Type B pancreatic cell (in vitro differentiated cells): ENCODE results near the gene RAB3B. TPM values are rescaled to one million over a fixed set of nuclear protein-coding genes. Genes with fewer than 3 reads are reported as not detected.

ENCODE experiments used
- DNase-seq: peaks from one replicate; pipeline ENCODE4 v3.0.0; 2021; ENCODE audit warnings: mixed read lengths; ENCODE audit not compliant: unreplicated experiment; ENCODE audit errors: extremely low spot score
- H3K27ac Mint-ChIP-seq: 2 replicates; pipeline ENCODE4 v1.8.0; 2021; ENCODE audit warnings: mild to moderate bottlenecking, mixed read lengths
- H3K27me3 Mint-ChIP-seq: 2 replicates; pipeline ENCODE4 v1.8.0; 2021; ENCODE audit warnings: mixed read lengths
- H3K36me3 Mint-ChIP-seq: 2 replicates; pipeline ENCODE4 v1.8.0; 2021; ENCODE audit warnings: mixed read lengths
- H3K4me1 Mint-ChIP-seq: one replicate; pipeline ENCODE4 v1.8.0; 2021; ENCODE audit warnings: mixed read lengths; ENCODE audit not compliant: unreplicated experiment
- H3K4me3 Mint-ChIP-seq: 2 replicates; pipeline ENCODE4 v1.8.0; 2021; ENCODE audit warnings: mild to moderate bottlenecking, mixed read lengths
- H3K9me3 Mint-ChIP-seq: 2 replicates; pipeline ENCODE4 v1.8.0; 2021; ENCODE audit warnings: mixed read lengths
- CTCF ChIP-seq: fragments of 200-600 bp; sonication (generic); conservative IDR thresholded peaks from 2 replicates; pipeline ENCODE4 v1.5.0; 2021; ENCODE audit warnings: antibody characterized with exemption, mild to moderate bottlenecking
- total RNA-seq: library from RNA; stranded (reverse); gene quantifications from 2 replicates; pipeline ENCODE4 v1.2.1, GENCODE V29; 2021; ENCODE audit warnings: low replicate concordance

Gene RAB3B
- total RNA-seq, 1 donor from 2014 or later = 16.9 TPM

DNA sequence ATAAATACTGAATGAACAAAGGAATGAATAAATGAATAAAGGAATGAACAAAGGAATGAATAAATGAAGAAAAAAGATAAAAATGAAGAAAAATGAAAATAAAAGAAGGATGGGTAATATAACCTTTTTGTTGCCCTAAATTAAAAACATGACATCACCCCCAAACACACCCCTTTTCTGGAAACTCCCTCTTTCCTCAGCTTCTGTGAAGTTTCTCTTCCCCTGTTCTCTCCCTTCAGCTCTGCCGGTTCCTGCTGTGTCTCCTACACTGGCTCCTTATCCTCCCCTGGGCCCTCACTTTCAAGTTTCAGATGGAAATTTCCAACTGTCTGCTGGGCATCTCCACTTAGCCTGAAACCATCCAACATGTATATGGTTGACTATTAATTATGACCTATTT lies 37.9 kb downstream of the RAB3B start:
- no peaks in the 10 kb centered on the region for H3K9me3 Mint-ChIP-seq
- H3K4me3 Mint-ChIP-seq = no peak overlapping the region
- H3K4me1 Mint-ChIP-seq = no peaks in the 10 kb centered on the region
- DNase-seq = no peak
- H3K27me3 Mint-ChIP-seq = peaks cover 3% of the 10 kb centered on the region
- H3K27ac Mint-ChIP-seq = no peak overlapping the region
- TF ChIP-seq CTCF = no peak
- no peaks in the 10 kb centered on the region for H3K36me3 Mint-ChIP-seq

DNA sequence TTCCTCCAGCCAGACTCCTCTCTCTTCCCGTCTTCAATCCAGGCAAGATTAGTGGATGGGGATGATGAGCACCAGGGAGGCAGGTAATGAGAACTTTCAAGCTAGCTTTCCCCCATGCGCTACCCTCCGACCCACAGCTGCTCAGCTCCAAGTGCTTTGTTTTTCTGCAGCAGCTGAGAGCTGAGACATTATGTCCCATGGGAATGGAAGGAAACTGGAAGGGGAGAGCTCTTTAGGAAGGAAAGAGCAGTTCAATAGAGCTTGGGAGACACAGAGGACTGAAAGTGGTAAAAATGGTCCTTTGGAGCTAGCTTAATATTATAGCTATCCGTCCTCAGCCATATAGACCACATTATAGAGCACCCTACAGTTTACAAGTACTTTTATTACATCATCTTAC lies 39.8 kb downstream of the RAB3B start:
- peaks cover 3% of the 10 kb centered on the region for H3K27me3 Mint-ChIP-seq
- H3K27ac Mint-ChIP-seq = no peak overlapping the region
- H3K36me3 Mint-ChIP-seq = no peaks in the 10 kb centered on the region
- no peak for TF ChIP-seq CTCF
- DNase-seq = no peak
- H3K4me3 Mint-ChIP-seq = no peak overlapping the region
- no peaks in the 10 kb centered on the region for H3K9me3 Mint-ChIP-seq
- no peaks in the 10 kb centered on the region for H3K4me1 Mint-ChIP-seq

DNA sequence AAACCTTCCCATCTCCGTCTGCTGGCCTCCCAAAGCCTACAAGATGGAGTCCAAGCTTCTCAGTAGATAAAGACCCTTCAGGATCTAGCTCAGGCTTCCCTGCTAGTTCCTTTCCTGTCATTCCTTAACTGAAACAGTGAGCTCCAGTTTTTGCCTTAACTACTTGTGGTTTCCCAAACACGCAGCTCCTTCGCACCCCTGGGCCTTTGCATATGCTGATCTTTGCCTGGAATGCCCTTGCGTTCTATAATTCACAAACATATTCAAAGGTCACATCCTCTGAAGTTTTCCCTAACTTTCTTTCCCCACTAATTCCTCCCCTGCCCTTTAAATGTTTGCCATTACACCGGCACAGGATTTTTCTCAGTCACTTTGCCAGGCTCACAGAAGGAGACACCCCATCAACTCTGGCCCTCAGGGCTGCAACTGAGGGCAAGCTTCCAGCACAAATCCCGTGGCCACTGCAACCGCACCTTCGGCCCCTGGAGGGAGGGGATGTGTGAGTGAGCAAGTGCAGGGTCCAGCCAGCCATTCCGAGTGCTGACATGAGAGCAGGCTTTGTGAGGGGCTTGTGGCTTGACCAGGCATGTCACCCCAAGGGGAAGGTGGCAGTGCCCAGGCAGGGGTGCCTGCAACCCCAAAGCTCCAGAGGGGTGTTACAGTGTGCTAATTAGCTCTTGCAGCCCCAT lies 41.3 kb downstream of the RAB3B start:
- H3K4me3 Mint-ChIP-seq = no peak overlapping the region
- H3K27me3 Mint-ChIP-seq = peaks cover 3% of the 10 kb centered on the region
- H3K9me3 Mint-ChIP-seq = no peaks in the 10 kb centered on the region
- no peak overlapping the region for H3K27ac Mint-ChIP-seq
- no peaks in the 10 kb centered on the region for H3K36me3 Mint-ChIP-seq
- H3K4me1 Mint-ChIP-seq = no peaks in the 10 kb centered on the region
- no peak for TF ChIP-seq CTCF
- no peak for DNase-seq

- Mint-ChIP-seq H3K27me3 (peaks cover 3% of the 10 kb centered on the region), H3K4me3 (no peak overlapping the region), H3K9me3 (no peaks in the 10 kb centered on the region), H3K4me1 (no peaks in the 10 kb centered on the region), H3K36me3 (no peaks in the 10 kb centered on the region), H3K27ac (no peak overlapping the region)
- no peak for TF ChIP-seq CTCF
- no peak for DNase-seq
These were observed 42.0 kb downstream of the RAB3B start for GRCh38 chr1:51948491-51948915.

- H3K27ac Mint-ChIP-seq = no peak overlapping the region
- H3K27me3 Mint-ChIP-seq = no peaks in the 10 kb centered on the region
- no peak for TF ChIP-seq CTCF
- H3K4me1 Mint-ChIP-seq = no peaks in the 10 kb centered on the region
- H3K36me3 Mint-ChIP-seq = peaks cover 15% of the 10 kb centered on the region
- DNase-seq = no peak
- H3K9me3 Mint-ChIP-seq = peaks cover 7% of the 10 kb centered on the region
- H3K4me3 Mint-ChIP-seq = no peak overlapping the region
These were observed 44.2 kb downstream of the RAB3B start for GRCh38 chr1:51946300-51946699.
